Smooth muscle cell (in vitro differentiated cells): Measurements from ENCODE around the gene TOGARAM1. TPM values are rescaled to one million over a fixed set of nuclear protein-coding genes. Genes with fewer than 3 reads are reported as not detected.

Source experiments
- DNase-seq: peaks from one replicate; lab custom pipeline; 2025; ENCODE audit not compliant: unreplicated experiment; lab: John Stamatoyannopoulos, UW
- H2AFZ ChIP-seq: fragments of 200-600 bp; sonication (generic); 2 replicates; pipeline ENCODE4 v1.6.0; 2016; ENCODE audit warnings: antibody characterized with exemption, low read depth, mild to moderate bottlenecking
- H3F3A ChIP-seq: fragments of 200-600 bp; sonication (generic); 2 replicates; pipeline ENCODE4 v1.6.0; 2017; ENCODE audit warnings: antibody characterized with exemption, low read depth
- H3K27ac ChIP-seq: fragments of 200-600 bp; sonication (generic); 2 replicates; pipeline ENCODE4 v1.5.1; 2016; ENCODE audit warnings: low read depth, mild to moderate bottlenecking
- H3K27me3 ChIP-seq: fragments of 200-600 bp; sonication (generic); 2 replicates; pipeline ENCODE4 v1.6.1; 2016; ENCODE audit warnings: low read depth, mild to moderate bottlenecking
- H3K36me3 ChIP-seq: fragments of 200-600 bp; sonication (generic); 2 replicates; pipeline ENCODE4 v1.5.1; 2016; ENCODE audit warnings: low read depth
- H3K4me1 ChIP-seq: fragments of 200-600 bp; sonication (generic); 2 replicates; pipeline ENCODE4 v1.5.1; 2016; ENCODE audit warnings: low read depth
- H3K4me2 ChIP-seq: fragments of 200-600 bp; sonication (generic); 2 replicates; pipeline ENCODE4 v1.6.0; 2016; ENCODE audit warnings: mild to moderate bottlenecking
- H3K4me3 ChIP-seq: fragments of 200-600 bp; sonication (generic); 2 replicates; pipeline ENCODE4 v1.5.1; 2016; ENCODE audit warnings: mild to moderate bottlenecking
- H3K79me2 ChIP-seq: fragments of 200-600 bp; sonication (generic); 2 replicates; pipeline ENCODE4 v1.6.0; 2016; ENCODE audit warnings: low read depth, mild to moderate bottlenecking
- H3K9ac ChIP-seq: fragments of 200-600 bp; sonication (generic); 2 replicates; pipeline ENCODE4 v1.6.0; 2016; ENCODE audit warnings: low read depth
- H3K9me3 ChIP-seq: fragments of 200-600 bp; sonication (generic); replicated peaks from 2 replicates; pipeline ENCODE4 v1.5.1; 2016; ENCODE audit warnings: low read depth
- H4K20me1 ChIP-seq: fragments of 200-600 bp; sonication (generic); 2 replicates; pipeline ENCODE4 v1.6.0; 2016; ENCODE audit warnings: low read depth
- WGBS: methylation state at CpG from one replicate; pipeline ENCODE4 v1.1.7; 2016; ENCODE audit warnings: low lambda C conversion rate; 5-methylcytosine and 5-hydroxymethylcytosine counted together
- polyA plus RNA-seq: library from polyadenylated mRNA; unstranded; fragments of >200 nt; fragmentation: Nextera tagmentation; extraction: Ambion mirVana; gene quantifications from 2 replicates; pipeline ENCODE4 v1.2.1, GENCODE V29; 2016
- total RNA-seq: library from RNA; depleted of rRNA; stranded (reverse); fragments of >200 nt; gene quantifications from 2 replicates; pipeline ENCODE4 v1.2.3, GENCODE V29; 2014
- TF ChIP-seq, protein P1 (sequence below): fragments of 200-600 bp; sonication (generic); IDR thresholded peaks from 2 replicates; pipeline ENCODE4 v1.5.1; 2017; ENCODE audit warnings: borderline replicate concordance, mild to moderate bottlenecking, antibody characterized with exemption; ENCODE audit not compliant: insufficient read depth, poor library complexity, severe bottlenecking

TOGARAM1 gene
- total and polyA plus RNA-seq, 2 experiments from 2014 or later, result 9.8 to 22.8 TPM

DNA sequence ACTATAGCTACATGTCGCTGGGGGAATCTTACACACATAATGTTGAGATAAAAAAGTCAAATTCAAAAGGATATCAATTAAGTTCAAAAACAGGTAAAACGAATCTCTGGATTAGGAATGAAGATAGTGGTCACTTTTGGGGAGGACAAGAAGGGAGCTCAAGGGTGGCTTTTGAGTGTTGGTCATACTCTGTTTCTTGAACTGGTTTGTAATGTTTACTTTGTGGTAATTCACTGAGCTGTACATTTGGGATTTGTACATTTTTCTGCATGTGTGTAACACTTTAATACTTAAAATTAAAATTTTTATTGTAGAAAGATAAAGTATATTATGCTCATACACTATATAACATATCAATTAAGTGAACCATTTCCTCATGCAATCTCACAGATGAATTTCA lies 26.8 kb upstream of the TOGARAM1 start:
- no peak for DNase-seq
- Histone ChIP-seq H2AFZ (no peak overlapping the region), H3F3A (no peaks in the 10 kb centered on the region), H4K20me1 (no peaks in the 10 kb centered on the region), H3K9me3 (no peaks in the 10 kb centered on the region), H3K79me2 (no peaks in the 10 kb centered on the region), H3K4me1 (no peaks in the 10 kb centered on the region), H3K4me3 (no peak overlapping the region), H3K27me3 (no peaks in the 10 kb centered on the region), H3K27ac (no peak overlapping the region), H3K9ac (no peak overlapping the region), H3K4me2 (no peak overlapping the region), H3K36me3 (peaks cover 4% of the 10 kb centered on the region)
- TF ChIP-seq, protein P1, sequence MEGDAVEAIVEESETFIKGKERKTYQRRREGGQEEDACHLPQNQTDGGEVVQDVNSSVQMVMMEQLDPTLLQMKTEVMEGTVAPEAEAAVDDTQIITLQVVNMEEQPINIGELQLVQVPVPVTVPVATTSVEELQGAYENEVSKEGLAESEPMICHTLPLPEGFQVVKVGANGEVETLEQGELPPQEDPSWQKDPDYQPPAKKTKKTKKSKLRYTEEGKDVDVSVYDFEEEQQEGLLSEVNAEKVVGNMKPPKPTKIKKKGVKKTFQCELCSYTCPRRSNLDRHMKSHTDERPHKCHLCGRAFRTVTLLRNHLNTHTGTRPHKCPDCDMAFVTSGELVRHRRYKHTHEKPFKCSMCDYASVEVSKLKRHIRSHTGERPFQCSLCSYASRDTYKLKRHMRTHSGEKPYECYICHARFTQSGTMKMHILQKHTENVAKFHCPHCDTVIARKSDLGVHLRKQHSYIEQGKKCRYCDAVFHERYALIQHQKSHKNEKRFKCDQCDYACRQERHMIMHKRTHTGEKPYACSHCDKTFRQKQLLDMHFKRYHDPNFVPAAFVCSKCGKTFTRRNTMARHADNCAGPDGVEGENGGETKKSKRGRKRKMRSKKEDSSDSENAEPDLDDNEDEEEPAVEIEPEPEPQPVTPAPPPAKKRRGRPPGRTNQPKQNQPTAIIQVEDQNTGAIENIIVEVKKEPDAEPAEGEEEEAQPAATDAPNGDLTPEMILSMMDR, result no peak
- WGBS, result 91% methylated on average over 2 of the region's 2 CpGs

DNA sequence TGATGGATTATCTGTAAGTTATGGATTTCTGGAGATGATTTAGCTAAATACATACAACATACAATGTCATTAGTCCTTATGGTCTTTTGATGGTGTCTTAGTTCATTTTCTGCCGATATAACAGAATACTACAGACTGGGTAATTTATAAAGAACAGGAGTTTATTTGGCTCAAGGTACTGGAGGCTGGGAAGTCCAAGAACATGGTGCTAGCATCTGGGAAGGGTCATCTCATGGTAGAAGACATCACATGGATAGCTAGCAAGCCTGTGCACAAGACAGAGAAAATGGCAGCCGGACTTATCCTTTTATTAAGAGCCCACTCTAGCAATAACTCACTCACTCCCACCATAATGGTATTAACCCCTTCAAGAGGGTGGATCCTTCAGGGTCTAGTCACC lies 24.4 kb upstream of the TOGARAM1 start:
- Histone ChIP-seq H3K27ac (no peak overlapping the region), H3K4me3 (no peak overlapping the region), H3F3A (no peaks in the 10 kb centered on the region), H2AFZ (no peak overlapping the region), H3K9ac (no peak overlapping the region), H3K4me2 (no peak overlapping the region), H4K20me1 (no peaks in the 10 kb centered on the region), H3K4me1 (no peaks in the 10 kb centered on the region), H3K9me3 (no peaks in the 10 kb centered on the region), H3K27me3 (no peaks in the 10 kb centered on the region), H3K36me3 (peaks cover 18% of the 10 kb centered on the region), H3K79me2 (peaks cover 8% of the 10 kb centered on the region)
- WGBS, result 97% methylated on average over 2 of the region's 2 CpGs
- DNase-seq, result no peak
- TF ChIP-seq, protein P1, result no peak

DNA sequence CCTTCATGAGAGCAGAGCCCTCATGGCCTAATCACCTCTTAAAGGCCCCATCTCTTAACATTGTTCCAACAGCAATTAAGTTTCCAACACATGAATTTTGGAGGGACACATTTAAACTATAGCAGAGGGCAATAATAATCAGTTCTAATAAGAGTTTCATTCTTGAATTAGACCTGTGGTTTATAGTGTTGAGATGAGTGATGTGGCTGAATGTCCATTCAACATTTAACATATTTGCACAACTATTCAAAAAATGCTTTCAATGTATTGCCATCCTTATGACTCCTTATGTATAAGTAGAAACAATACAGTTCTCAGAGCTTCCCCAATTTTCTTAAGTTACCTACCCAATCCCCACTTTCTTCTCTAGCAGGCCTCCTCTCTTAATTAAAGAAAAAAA lies 21.8 kb upstream of the TOGARAM1 start:
- Histone ChIP-seq H3K27me3 (no peaks in the 10 kb centered on the region), H3K4me2 (no peak overlapping the region), H3K9ac (no peak overlapping the region), H4K20me1 (no peaks in the 10 kb centered on the region), H2AFZ (no peak overlapping the region), H3K4me3 (no peak overlapping the region), H3K36me3 (peaks cover 23% of the 10 kb centered on the region), H3K4me1 (no peaks in the 10 kb centered on the region), H3K79me2 (peaks cover 15% of the 10 kb centered on the region), H3K9me3 (no peaks in the 10 kb centered on the region), H3K27ac (no peak overlapping the region), H3F3A (no peaks in the 10 kb centered on the region)
- TF ChIP-seq, protein P1, result no peak
- DNase-seq, result no peak

DNA sequence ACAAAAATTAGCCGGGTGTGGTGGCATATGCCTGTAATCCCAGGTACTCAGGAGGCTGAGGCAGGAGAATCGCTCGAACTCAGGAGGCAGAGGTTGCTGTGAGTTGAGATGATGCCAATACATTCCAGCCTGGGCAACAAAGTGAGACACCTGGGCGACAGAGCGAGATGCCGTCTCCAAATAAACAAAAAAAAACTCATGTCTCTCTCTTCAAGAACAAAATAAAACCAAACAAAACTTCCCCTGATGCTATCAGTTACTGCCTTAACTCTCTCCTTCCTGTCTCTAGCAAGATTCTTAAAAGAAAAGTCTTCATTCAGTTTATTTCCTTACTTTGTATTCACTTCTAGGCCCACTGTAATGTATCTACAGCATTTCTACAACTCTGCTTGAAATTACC lies 21.0 kb upstream of the TOGARAM1 start:
- no peak overlapping the region for H3K9ac ChIP-seq
- TF ChIP-seq, protein P1, result no peak
- no peaks in the 10 kb centered on the region for H3K27me3 ChIP-seq
- H2AFZ ChIP-seq, result no peak overlapping the region
- no peaks in the 10 kb centered on the region for H4K20me1 ChIP-seq
- 87% methylated on average over 6 of the region's 6 CpGs for WGBS
- no peak overlapping the region for H3K4me3 ChIP-seq
- no peak overlapping the region for H3K4me2 ChIP-seq
- peaks cover 15% of the 10 kb centered on the region for H3K79me2 ChIP-seq
- H3K4me1 ChIP-seq, result no peaks in the 10 kb centered on the region
- no peak for DNase-seq
- peaks cover 29% of the 10 kb centered on the region for H3K36me3 ChIP-seq
- no peaks in the 10 kb centered on the region for H3K9me3 ChIP-seq
- H3K27ac ChIP-seq, result no peak overlapping the region
- no peaks in the 10 kb centered on the region for H3F3A ChIP-seq
